HG03025 (cell line): Measurements from ENCODE around the gene NAA16.
"Not testable (repeated sequence)": the region's sequence is repeated elsewhere in the genome, so short reads cannot be mapped to it uniquely, and the experiment has no call there.

Source experiments
- ATAC-seq: cut with Tn5 transposase; IDR thresholded peaks from one replicate; pipeline ENCODE4 v1.9.1; 2021; ENCODE audit warnings: mild to moderate bottlenecking, moderate library complexity; ENCODE audit not compliant: unreplicated experiment, low FRiP score

NAA16 gene

GRCh38 chr13:41352935-41353840, 42.1 kb downstream of the NAA16 start:
- ATAC-seq, result no peak

GRCh38 chr13:41354416-41354815, 43.3 kb downstream of the NAA16 start:
- no peak for ATAC-seq

GRCh38 chr13:41356385-41356648, 45.2 kb downstream of the NAA16 start:
- ATAC-seq, result not testable (repeated sequence)

GRCh38 chr13:41356786-41357185, 45.7 kb downstream of the NAA16 start:
- ATAC-seq, result no peak

GRCh38 chr13:41361491-41361890, 50.4 kb downstream of the NAA16 start:
- no peak for ATAC-seq

GRCh38 chr13:41364043-41364442, 53.0 kb downstream of the NAA16 start:
- no peak for ATAC-seq

- no peak for ATAC-seq
Observed at GRCh38 chr13:41365631-41366030, 54.6 kb downstream of the NAA16 start.

- no peak for ATAC-seq
Observed at GRCh38 chr13:41370736-41371135, 59.7 kb downstream of the NAA16 start.

GRCh38 chr13:41377446-41377845, 66.4 kb downstream of the NAA16 start:
- ATAC-seq, result no peak

GRCh38 chr13:41382431-41382830, 71.4 kb downstream of the NAA16 start:
- ATAC-seq, result no peak

- ATAC-seq, result no peak
Observed at GRCh38 chr13:41383386-41383785, 72.3 kb downstream of the NAA16 start.

GRCh38 chr13:41384749-41385503, 73.9 kb downstream of the NAA16 start:
- ATAC-seq, result no peak

GRCh38 chr13:41386211-41386610, 75.1 kb downstream of the NAA16 start:
- no peak for ATAC-seq

GRCh38 chr13:41387576-41387975, 76.5 kb downstream of the NAA16 start:
- no peak for ATAC-seq

GRCh38 chr13:41388143-41388881, 77.2 kb downstream of the NAA16 start:
- ATAC-seq, result no peak

- ATAC-seq, result no peak
Observed at GRCh38 chr13:41389580-41389979, 78.5 kb downstream of the NAA16 start.

GRCh38 chr13:41394166-41394565, 83.1 kb downstream of the NAA16 start:
- ATAC-seq, result no peak

- ATAC-seq, result no peak
Observed at GRCh38 chr13:41398494-41399170, 87.6 kb downstream of the NAA16 start.

- ATAC-seq, result no peak
Observed at GRCh38 chr13:41401366-41401765, 90.3 kb downstream of the NAA16 start.

- no peak for ATAC-seq
Observed at GRCh38 chr13:41402691-41403511, 91.8 kb downstream of the NAA16 start.
